ENCODE results near the gene KLHDC1.

Gene KLHDC1

GRCh38 chr14:49659526-49660455 lies 33.1 kb upstream of the KLHDC1 start:
- Histone ChIP-seq H4K20me1 (ENCODE audit: insufficient read depth, low read length) (no peaks in the 10 kb centered on the region), H3K9me2 (ENCODE audit: low read depth, low read length) (no peaks in the 10 kb centered on the region), H3K4me2 (ENCODE audit: low read length) (no peak overlapping the region), H3K9me3 (ENCODE audit: low read length) (no peaks in the 10 kb centered on the region), H3K4me3 (ENCODE audit: low read depth, low read length, poor library complexity, severe bottlenecking) (no peak overlapping the region), H3K4me1 (ENCODE audit: insufficient read depth, low read length, severe bottlenecking) (no peaks in the 10 kb centered on the region), H3K79me2 (ENCODE audit: insufficient read depth, low read length) (no peaks in the 10 kb centered on the region), H3K36me3 (ENCODE audit: insufficient read depth, low read length) (peaks cover 29% of the 10 kb centered on the region), H2AFZ (ENCODE audit: low read length) (no peak overlapping the region), H3K9ac (ENCODE audit: low read length) (no peak overlapping the region), H3K27me3 (ENCODE audit: insufficient read depth, low read length) (no peaks in the 10 kb centered on the region), H3K27ac (ENCODE audit: low read depth, low read length, poor library complexity, severe bottlenecking) (no peak overlapping the region), H3F3A (ENCODE audit: insufficient read depth, low read length) (no peaks in the 10 kb centered on the region)
- TF ChIP-seq CTCF (IDR thresholded peaks at IDR 0.05; ENCODE audit: low read length) (no peak), EZH2 (IDR thresholded peaks at IDR 0.05; ENCODE audit: borderline replicate concordance, low read length) (no peak)

GRCh38 chr14:49670475-49670874 lies 22.4 kb upstream of the KLHDC1 start:
- no peaks in the 10 kb centered on the region for H3K9me2 ChIP-seq (ENCODE audit: low read depth, low read length)
- no peaks in the 10 kb centered on the region for H3K9me3 ChIP-seq (ENCODE audit: low read length)
- no peaks in the 10 kb centered on the region for H4K20me1 ChIP-seq (ENCODE audit: insufficient read depth, low read length)
- H3K27ac ChIP-seq (ENCODE audit: low read depth, low read length, poor library complexity, severe bottlenecking): no peak overlapping the region
- no peak overlapping the region for H3K4me2 ChIP-seq (ENCODE audit: low read length)
- H3K79me2 ChIP-seq (ENCODE audit: insufficient read depth, low read length): no peaks in the 10 kb centered on the region
- H3K36me3 ChIP-seq (ENCODE audit: insufficient read depth, low read length): peaks cover 61% of the 10 kb centered on the region
- no peaks in the 10 kb centered on the region for H3K4me1 ChIP-seq (ENCODE audit: insufficient read depth, low read length, severe bottlenecking)
- H2AFZ ChIP-seq (ENCODE audit: low read length): no peak overlapping the region
- H3K9ac ChIP-seq (ENCODE audit: low read length): no peak overlapping the region
- H3F3A ChIP-seq (ENCODE audit: insufficient read depth, low read length): no peaks in the 10 kb centered on the region
- no peak overlapping the region for H3K4me3 ChIP-seq (ENCODE audit: low read depth, low read length, poor library complexity, severe bottlenecking)
- TF ChIP-seq EZH2 (IDR thresholded peaks at IDR 0.05; ENCODE audit: borderline replicate concordance, low read length): no peak
- no peak for TF ChIP-seq CTCF (IDR thresholded peaks at IDR 0.05; ENCODE audit: low read length)
- no peaks in the 10 kb centered on the region for H3K27me3 ChIP-seq (ENCODE audit: insufficient read depth, low read length)

- H3K79me2 ChIP-seq (ENCODE audit: insufficient read depth, low read length): no peaks in the 10 kb centered on the region
- no peaks in the 10 kb centered on the region for H3K4me1 ChIP-seq (ENCODE audit: insufficient read depth, low read length, severe bottlenecking)
- H4K20me1 ChIP-seq (ENCODE audit: insufficient read depth, low read length): no peaks in the 10 kb centered on the region
- H3K9me2 ChIP-seq (ENCODE audit: low read depth, low read length): no peaks in the 10 kb centered on the region
- peaks cover 71% of the 10 kb centered on the region for H3K36me3 ChIP-seq (ENCODE audit: insufficient read depth, low read length)
- H3K4me2 ChIP-seq (ENCODE audit: low read length): no peak overlapping the region
- no peaks in the 10 kb centered on the region for H3K27me3 ChIP-seq (ENCODE audit: insufficient read depth, low read length)
- no peak overlapping the region for H3K9ac ChIP-seq (ENCODE audit: low read length)
- no peak overlapping the region for H3K27ac ChIP-seq (ENCODE audit: low read depth, low read length, poor library complexity, severe bottlenecking)
- no peaks in the 10 kb centered on the region for H3K9me3 ChIP-seq (ENCODE audit: low read length)
- TF ChIP-seq CTCF (IDR thresholded peaks at IDR 0.05; ENCODE audit: low read length): no peak
- TF ChIP-seq EZH2 (IDR thresholded peaks at IDR 0.05; ENCODE audit: borderline replicate concordance, low read length): no peak
- H3K4me3 ChIP-seq (ENCODE audit: low read depth, low read length, poor library complexity, severe bottlenecking): no peak overlapping the region
- H3F3A ChIP-seq (ENCODE audit: insufficient read depth, low read length): no peaks in the 10 kb centered on the region
- no peak overlapping the region for H2AFZ ChIP-seq (ENCODE audit: low read length)
Observed at GRCh38 chr14:49673586-49673985, 19.3 kb upstream of the KLHDC1 start.
